Glomerular visceral epithelial cell (primary cell): Measurements from ENCODE around the gene PAPPA2.
"Not testable (repeated sequence)": the region's sequence is repeated elsewhere in the genome, so short reads cannot be mapped to it uniquely, and the experiment has no call there.

Experiments
- DNase-seq: peaks from one replicate; pipeline ENCODE4 v3.0.0-alpha.2; 2016; ENCODE audit errors: extremely low spot score

PAPPA2 gene

DNA sequence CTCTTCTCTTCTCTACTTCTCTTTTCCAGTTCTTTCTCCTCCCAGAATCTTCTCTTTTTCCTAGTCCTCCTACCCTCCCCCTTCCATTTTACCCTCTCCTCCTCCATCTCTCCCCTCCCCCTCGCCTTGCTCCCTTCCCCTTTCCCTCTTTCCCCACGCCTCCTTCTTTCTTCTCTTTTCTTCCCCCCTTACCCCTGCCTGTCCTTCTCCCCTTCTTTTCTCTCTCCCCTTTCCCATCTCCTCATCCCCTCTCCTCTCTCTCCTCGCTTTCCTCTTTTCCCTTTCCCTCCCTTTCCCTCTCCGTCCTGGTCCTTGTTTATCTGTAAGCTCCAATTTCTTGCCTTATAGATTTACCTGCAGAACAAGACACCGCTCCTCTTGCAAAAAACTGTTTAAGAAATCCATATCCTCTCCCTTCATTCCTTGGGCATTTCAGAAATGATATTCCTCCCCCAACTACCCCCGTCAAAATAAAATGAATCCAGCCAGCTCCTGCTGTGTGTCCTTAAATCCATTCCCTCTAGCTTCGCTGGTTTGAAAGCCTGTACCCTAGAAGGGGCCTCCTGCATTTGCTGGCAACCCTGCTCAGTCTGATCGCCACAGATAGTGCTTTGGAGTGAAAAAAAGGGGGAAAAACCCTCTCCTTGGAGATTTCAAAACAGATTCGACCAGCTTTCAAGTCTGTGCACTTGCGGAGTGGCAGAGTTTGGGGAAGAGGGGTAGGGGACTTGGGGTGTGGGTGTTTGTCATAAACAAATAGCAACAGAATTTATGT lies 89.4 kb downstream of the PAPPA2 start:
- no peak for DNase-seq

DNA sequence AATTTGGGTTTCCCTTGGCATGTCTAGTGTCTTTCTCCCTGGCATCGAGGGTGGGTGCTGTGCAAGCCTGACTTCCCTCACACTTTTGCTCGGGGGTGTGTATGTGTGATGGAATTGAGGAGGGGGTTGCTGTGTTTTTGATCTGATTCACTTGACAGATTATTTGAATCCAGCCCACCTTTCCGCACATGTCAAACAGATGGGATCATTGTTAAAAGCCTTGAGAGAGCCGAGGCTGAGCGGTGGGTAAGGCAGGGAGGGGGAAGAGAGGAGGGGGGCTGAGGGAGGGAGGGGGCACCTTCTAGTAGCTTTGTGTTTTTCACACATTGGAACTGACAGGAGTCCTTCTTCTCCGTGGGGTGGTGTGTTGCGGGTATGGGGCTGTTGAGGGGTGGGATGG lies 90.0 kb downstream of the PAPPA2 start:
- no peak for DNase-seq

DNA sequence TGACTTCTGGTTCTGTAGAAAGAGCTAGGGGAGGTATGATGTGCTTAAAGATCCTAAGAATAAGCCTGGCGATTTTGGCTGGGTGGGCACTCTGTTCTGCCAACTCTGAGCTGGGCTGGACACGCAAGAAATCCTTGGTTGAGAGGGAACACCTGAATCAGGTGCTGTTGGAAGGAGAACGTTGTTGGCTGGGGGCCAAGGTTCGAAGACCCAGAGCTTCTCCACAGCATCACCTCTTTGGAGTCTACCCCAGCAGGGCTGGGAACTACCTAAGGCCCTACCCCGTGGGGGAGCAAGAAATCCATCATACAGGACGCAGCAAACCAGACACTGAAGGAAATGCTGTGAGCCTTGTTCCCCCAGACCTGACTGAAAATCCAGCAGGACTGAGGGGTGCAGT lies 93.3 kb downstream of the PAPPA2 start:
- DNase-seq = no peak

DNA sequence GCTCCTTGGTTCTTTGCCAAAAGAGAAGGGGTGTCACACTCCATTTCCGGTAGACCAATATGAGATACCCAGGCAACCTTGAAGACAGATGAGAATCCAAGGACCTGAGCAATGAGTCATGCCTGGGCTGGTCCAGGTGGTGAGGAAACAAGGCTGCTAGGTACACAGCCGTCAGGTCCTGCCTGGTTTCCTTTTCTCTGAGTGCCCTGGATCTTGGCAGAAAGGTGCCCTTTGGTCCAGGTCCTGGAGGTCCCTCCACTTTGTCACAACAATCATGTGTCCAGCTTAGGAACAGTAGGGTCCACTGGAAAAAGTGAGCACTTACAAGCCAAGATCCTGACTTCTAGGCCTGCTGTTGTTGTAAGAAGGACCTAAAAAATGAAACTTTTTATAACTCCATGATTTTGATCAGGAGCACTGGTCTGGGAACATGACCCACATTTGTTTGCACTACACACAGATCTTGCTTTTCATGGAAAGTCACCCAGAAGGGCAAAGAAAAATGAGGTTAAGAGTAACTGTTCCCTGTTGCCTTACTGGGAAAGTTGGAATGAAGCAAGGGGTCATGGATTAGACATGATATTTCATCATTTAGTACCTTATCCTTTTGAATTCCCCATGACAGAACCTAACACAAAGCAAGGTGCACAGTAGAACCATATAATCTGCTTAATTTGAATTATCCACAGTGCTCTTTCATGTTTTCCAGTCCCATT lies 94.7 kb downstream of the PAPPA2 start:
- DNase-seq = no peak

DNA sequence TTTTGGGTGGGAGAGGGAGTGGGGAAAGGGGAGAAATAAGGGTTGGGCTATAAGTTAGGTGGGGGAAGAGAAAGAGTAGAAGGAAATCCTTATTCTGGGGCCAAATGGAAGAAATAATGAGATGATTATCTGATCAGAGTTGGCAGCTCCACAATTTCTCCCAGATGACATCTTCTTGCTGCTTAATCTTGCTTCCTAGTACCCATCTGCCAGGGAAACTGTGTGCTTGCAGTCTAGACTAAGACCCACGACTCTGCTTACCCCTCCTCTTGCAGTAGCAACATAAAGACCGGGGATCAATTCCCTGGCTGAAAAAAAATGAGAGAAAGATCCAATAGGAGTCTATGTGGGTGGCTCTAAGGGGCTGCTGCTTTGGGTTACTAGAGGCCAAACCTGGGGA lies 95.6 kb downstream of the PAPPA2 start:
- DNase-seq = no peak

DNA sequence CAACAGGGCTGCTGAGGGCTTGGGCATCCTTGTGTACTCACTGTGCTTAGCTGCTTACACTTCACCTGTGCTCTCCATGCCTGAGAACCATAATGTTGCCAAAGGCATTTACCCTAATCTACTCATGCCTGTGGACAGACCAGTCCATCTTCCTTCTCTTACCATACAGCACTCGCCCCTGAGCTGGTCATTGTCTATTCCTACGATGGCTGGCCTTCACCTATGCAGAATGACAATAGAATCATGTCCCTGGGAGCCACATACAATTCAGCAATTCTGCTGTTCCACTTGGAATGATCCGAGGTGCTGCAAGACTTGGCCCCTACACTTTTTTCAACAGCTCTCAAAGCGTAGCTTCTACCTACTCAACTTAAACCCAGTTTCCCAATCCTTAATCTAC lies 96.5 kb downstream of the PAPPA2 start:
- DNase-seq = no peak

DNA sequence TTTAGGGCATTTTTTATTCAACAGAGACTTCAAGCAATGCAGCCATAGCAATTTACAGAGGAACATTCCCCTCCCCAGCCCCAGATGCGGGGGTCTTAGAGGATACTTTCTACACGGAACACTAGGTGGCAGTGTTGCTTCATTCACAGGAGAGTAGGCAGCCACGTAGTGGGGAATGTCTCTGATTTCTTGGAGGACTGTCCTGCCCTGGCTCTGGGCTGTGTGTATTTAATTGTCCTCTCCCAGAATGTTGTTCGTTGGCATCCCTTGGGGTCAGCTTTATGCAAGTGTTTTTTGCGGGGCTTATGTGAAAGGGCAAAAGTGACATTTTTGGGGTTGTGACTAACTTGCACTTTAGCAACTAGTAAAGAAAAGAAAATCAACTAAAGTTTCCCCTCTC lies 96.9 kb downstream of the PAPPA2 start:
- DNase-seq = peak; percentile 29

DNA sequence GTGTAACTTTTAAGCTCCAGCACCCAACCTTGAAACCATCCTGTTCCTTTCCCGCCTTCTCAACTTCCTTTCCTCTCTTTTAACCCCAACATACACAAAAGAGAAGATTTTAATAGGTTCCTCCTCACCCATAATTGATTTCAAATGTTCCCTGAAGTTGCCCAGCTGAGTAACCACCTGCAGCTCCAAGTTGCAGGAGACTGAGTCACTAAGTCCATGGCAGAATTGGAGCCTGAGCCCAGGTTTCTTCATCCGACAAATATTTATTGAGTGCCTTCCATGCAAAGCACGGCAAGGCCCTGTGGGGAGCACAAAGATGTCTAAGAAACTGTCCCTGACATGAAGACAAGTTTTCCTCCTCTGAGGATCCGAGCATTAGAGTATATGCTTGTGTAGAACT lies 97.7 kb downstream of the PAPPA2 start:
- no peak for DNase-seq

DNA sequence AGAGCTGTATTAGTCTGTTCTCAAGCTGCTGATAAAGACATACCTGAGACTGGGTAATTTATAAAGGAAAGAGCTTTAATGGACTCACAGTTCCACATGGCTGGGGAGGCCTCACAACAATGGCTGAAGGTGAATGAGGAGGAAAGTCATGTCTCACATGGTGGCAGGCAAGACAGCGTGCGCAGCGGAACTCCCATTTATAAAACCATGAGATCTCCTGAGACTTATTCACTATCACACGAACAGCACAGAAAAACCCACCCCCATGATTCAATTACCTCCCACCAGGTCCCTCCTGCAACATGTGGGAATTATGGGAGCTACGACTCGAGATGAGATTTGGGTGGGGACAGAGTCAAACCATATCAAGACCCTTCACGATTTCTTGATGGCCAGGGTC lies 98.8 kb downstream of the PAPPA2 start:
- not testable (repeated sequence) for DNase-seq

DNA sequence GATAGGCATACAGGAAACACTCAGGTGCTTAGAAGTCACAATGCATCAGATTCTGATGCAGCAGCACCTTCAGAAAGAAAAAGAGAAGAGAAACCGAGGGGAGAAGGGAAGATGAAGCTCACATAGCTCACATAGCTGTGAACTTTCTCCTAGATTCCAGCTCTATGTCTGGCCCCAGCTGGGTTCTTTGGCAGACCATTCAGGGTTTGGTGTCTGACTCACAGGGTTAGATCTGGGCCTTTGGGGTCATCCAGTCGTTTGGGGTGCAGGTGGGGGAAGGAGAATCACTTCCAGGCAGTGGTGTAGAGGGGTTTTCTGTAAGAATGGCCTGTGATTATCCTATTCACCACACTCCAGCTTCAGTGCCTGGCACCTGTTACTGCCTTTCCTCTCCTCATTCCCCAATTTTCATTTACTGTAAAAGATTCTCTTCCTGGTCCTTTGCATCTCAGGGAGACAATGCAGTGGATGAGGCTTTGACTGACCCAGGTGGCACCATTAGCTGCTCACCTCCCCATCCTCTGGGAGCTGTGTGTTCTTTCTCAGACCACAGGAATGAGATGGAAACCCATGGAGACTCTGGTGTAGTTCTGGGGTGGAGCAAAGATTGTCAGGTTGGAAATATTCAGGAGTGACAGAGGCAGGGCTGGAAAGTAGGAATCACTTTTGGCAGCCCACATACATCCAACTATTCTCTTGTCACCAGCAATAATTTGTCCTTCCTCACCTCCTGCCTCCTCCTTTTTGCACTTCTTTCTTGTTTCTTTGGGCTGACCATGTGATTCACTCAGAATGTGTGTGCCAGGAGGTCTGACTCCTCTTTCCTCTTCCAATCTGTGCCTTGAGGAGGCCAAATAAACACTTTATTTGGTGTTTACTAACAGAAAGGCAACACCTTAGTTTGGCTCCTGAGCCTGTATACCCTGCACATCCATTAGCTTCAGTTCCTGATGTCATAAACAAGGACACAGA lies 103.3 kb downstream of the PAPPA2 start:
- no peak for DNase-seq

DNA sequence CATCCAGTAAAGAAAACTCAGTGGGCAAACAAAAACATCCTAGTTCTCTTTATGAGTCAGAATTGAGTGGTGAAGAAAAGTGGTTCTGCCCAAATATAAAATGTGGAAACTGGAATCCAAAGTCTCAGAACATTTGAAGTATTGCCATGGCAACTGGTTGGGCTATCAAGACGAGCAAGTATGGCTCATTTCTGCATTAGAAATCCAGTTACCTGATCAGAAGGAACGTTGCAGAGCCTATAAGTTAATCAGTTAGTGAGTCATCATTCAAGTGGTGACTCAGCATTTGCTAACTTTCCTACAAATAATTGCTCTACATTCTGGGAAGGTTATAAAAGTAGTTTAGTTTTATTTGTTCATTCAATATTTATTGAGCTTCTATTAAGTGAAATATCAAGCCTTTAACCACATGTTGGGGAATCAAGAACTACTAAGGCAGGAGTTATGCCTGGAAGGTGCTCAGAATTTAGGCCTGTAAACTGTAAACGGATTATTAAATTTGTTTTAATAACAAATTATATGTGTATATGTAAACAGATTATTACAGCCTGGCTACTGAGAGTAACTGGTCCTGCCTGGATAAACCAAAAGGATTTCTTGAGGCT lies 104.3 kb downstream of the PAPPA2 start:
- DNase-seq = no peak

DNA sequence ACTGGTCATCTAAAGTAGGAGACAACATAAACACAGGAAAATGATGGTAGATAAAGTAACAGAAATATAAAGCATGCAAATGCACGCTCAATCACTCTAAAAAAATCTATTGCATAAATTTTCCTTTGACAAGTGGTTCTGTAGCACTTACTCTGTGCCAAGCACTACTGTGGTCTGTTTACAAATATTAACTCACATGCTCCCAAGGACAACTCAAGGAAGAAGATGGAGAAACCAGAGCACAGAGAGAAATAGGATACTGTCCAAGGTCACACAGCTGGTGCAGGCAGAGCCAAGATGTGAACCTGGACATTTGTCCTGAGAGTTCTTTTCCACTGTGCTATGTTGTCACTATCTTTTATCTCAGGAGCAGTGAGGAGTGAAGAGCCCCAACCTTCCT lies 105.2 kb downstream of the PAPPA2 start:
- no peak for DNase-seq

DNA sequence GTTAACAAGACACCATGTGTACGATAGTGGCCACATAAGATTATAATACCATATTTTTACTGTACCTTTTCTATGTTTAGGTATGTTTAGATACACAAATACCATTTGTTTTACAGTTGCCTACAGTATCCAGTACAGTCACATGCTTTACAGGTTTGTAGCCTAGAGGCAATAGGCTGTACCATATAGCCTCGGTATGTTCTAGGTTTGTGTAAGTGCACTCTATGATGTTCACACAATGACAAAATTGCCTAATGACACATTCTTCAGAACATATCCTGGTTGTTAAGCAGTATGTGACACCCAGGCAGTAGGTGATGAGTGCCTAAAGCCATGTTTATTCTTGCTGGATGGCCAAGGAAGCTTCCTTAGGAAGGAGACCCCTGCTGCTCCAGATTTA lies 111.8 kb downstream of the PAPPA2 start:
- no peak for DNase-seq

DNA sequence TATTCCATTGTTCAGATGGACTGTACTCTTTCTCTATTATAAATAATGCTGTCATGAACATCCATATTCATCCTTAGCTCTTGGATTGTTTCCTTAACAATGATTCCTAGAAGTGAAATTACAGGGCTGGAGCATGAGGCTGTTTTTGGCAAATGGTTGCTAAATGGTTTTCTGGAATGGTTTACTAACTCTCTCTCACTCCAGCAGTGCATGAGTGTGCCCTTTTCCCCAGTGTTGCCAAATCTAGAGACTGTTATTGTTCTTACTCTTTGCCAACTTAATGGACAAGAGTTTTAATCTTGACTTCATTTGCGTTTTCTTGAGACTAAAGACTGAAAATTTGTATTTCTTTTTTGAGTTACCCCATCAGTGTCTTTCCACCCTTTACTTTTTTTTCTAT lies 113.0 kb downstream of the PAPPA2 start:
- no peak for DNase-seq

DNA sequence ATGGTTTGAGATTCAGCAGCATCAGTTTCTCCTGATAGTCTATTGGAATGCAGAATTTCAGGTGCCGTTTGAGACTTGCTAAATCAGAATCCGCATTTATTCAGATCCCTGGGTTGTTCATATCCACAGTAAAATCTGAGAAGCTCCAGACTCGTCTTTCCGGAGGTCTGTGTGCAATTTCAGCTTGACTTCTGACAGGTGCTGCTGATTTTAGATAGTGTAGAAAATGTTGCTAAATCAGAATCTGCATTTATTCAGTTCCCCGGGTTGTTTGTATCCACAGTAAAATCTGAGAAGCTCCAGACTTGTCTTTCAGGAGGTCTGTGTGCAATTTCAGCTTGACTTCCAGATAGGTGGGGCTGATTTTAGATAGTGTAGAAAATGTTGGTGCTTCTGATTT lies 113.7 kb downstream of the PAPPA2 start:
- DNase-seq = no peak

DNA sequence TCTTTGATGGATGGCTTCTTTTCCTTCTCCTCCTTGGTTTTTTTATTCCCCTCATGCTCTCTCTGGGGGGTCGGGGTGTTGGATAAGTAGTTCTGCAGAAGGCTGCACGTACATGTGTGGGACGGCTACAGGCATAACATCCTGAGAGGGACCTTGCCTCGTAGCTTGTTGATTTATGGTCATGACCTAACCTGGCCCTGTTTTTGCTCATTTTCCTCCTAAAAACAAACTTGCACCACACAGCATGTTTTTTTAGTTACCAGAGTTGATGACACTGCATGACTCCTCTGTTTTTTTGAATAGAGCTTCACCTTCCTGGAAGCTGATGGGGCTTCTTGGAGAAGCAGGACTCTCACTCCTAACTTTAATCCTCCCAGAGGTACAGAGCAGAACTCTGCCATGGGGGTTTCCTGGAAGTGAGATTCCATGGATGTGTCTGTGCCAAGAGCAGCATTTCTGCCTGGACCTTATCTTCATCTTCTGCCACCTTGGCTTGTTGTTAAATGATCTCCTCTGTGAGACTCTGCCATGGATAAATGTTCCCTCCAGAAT lies 114.7 kb downstream of the PAPPA2 start:
- no peak for DNase-seq

DNA sequence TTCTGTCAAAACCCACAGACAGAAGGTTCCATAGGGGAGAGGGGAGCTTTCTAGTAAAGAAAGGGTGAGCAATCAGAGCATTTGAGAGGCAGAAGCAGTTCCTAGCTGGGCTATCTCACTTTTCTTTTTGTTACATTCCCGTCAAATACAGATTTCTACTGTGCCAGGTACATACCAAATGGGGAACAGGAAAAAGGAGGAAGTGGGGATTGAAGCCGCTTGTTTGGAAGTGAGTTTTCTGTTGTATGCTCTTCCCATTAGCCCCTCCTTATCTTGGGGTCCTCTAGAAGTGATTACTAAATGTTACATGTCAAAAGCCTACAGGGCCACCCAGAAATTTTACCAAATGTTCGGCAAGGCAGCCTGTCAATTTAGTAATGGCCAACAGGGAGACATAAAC lies 116.1 kb downstream of the PAPPA2 start:
- DNase-seq = no peak

DNA sequence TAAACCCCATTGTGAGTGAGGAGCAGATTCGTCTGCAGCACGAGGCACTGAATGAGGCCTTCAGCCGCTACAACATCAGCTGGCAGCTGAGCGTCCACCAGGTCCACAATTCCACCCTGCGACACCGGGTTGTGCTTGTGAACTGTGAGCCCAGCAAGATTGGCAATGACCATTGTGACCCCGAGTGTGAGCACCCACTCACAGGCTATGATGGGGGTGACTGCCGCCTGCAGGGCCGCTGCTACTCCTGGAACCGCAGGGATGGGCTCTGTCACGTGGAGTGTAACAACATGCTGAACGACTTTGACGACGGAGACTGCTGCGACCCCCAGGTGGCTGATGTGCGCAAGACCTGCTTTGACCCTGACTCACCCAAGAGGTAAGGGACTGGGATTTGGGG lies 132.2 kb downstream of the PAPPA2 start:
- no peak for DNase-seq

DNA sequence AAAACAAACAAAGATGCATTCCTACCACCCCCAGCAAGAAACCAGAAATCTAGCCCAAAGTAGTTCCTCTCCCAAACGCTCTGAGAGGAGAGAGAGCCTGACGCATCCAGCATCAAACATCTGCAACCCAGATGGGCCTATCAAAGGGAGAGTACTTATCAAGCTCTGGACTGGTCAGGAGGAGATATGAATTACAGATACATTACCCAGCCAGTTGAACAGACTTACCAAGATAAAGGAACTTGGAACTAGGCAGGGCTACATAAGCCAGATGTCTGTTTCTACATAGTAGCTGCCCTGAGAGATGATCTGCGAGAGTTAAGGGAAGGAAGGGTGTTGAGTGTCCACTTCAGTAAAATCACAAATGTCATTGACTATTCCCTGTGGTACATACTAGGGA lies 138.4 kb downstream of the PAPPA2 start:
- no peak for DNase-seq

DNA sequence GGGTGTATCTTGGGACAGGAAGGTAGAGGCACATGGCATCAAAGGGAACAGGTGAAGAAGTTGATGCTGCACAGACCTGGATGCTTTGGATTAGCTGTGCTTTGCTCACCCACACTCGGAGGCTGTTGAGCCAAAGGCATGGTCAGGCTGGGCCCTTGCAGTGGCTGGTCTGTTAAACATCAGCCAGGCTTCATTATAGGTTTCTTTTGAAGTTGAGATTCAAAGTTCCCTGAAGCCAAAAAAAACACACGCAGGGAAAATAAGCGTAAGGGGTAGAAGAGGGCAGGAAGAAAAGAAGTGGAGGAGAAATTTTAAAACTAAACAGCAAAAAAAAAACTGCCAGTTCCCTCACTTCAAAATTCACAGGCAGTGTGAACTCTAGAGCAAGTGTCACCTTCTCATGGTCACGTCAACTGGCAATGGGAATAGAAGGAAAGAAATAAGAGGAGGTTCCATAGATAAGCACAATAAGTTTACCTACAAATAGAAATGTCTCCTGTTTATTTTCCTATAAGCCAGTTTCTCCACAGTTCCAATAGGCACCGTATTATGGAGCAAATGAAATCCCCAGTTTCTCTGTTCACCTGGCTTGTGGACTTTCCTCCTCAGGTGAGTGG lies 139.5 kb downstream of the PAPPA2 start:
- no peak for DNase-seq

DNA sequence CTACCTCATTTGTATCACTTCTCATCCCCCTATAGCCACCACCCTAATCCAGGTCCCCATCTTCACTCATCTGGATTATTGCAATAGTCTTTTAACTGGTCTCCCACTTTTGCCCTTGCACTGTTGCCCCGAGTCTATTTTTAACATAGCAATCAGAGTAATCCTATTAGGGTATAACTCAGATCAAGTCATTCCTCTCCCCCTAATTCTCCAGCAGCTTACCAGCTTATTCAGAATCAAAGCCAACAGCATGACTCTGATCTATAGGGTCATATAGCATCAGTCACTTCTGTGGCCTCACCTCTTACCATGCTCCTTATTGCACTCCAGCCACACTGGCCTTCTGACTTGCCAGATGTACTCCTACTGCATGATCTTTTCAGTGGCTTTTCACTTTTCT lies 140.7 kb downstream of the PAPPA2 start:
- DNase-seq = no peak
